ENCODE data around the gene SLC30A2.

Gene SLC30A2

DNA sequence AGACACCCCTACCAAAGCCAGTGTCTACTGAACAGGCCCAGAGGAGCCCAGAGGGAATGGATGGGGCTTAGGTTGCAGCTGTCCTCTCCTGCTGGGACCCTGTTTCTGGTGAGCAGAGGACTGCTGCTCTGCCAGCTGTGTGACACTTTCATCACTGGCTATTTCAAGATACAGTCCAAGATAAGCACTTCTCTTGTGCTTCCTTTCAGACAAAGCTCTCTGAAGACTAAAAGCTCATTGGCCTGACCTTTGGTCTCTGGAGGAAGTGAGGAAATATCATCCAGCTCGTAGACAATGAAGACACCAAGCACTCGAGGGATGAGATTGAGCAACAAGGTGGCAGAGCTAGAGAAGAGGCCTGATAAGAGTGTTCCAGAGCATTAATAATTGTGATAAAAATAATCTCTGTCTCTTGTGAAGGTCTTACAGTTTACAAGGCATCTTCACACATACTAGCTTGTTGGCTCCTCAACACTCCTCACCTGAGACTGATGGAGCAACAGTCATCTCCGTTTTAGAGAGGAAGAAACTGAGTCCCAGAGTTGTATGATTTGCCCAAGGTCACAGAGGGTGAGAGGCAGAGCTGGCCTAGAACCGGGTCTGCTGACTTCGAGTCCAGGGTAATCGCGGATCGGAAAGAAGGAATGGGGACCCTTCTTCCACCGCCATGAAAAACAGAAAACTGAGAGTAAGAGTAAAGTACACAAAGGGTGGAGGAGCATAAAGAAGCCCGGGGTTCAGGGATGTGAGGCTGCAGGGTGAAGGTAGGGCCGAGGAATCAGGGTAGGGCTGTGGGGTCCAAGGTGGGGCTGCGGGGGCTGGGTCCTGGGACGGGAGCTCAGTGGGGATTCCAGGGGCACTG, 48.7 kb downstream of the SLC30A2 start:
- DNase-seq (ENCODE audit: low read depth): no peak

- no peak for DNase-seq (ENCODE audit: low read depth)
Observed at GRCh38 chr1:25994402-25995150, 51.3 kb downstream of the SLC30A2 start.

DNA sequence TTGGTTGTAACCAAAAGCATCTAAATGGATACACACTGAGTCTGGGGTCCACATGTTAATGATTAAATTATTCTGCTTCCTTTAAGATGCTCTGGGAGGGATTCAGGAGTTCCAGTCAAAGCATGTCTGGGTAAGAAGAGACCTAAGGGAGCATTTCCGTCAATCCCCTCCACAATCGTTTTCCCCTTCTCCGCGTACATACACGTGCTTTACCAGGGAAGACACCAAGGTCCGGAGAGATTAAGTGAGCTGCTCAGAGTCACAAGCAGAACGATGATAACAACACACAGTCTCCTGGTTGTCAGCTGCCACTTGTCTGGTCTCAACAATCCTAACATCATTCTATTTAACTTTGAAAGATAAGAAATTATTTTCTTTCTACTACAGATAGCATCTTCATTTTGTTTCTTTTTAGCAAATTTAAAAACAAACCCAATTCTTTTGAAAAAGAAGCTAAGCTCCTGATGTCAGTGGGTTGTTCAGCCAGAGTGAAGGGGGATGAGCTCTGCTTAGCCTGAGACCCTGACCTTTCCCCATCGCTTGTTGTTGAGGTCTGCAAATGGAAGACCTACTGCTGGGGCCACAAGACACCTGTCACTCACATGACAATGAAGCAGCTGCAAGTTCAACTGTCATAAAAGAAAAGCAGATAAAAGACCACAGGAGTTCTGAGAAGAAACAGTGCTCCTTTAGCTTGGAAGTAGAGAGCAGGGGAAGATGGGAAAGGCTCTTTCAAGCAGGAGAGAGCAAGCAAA, 52.5 kb downstream of the SLC30A2 start:
- no peak for DNase-seq (ENCODE audit: low read depth)

GRCh38 chr1:25992689-25993171, 53.2 kb downstream of the SLC30A2 start:
- no peak for DNase-seq (ENCODE audit: low read depth)

GRCh38 chr1:25991937-25992688, 53.8 kb downstream of the SLC30A2 start:
- DNase-seq (ENCODE audit: low read depth): no peak

GRCh38 chr1:25990702-25991395, 55.1 kb downstream of the SLC30A2 start:
- peak; percentile 39 for DNase-seq (ENCODE audit: low read depth)

- no peak for DNase-seq (ENCODE audit: low read depth)
Observed at GRCh38 chr1:25990251-25990650, 55.7 kb downstream of the SLC30A2 start.

GRCh38 chr1:25989440-25990234, 56.3 kb downstream of the SLC30A2 start:
- no peak for DNase-seq (ENCODE audit: low read depth)

GRCh38 chr1:25987951-25988350, 58.0 kb downstream of the SLC30A2 start:
- no peak for DNase-seq (ENCODE audit: low read depth)
